Measurements from ENCODE around the gene MEX3D.
"Not testable (repeated sequence)": the region's sequence is repeated elsewhere in the genome, so short reads cannot be mapped to it uniquely, and the experiment has no call there.

MEX3D gene

GRCh38 chr19:1535699-1536098 lies 32.4 kb downstream of the MEX3D start:
- DNase-seq (ENCODE audit: low spot score), result not testable (repeated sequence)

GRCh38 chr19:1534972-1535371 lies 33.2 kb downstream of the MEX3D start:
- DNase-seq (ENCODE audit: low spot score), result no peak

GRCh38 chr19:1533510-1534150 lies 34.5 kb downstream of the MEX3D start:
- no peak for DNase-seq (ENCODE audit: low spot score)

GRCh38 chr19:1532003-1532402 lies 36.1 kb downstream of the MEX3D start:
- no peak for DNase-seq (ENCODE audit: low spot score)

- no peak for DNase-seq (ENCODE audit: low spot score)
Measured at GRCh38 chr19:1531587-1531986, 36.5 kb downstream of the MEX3D start.

- not testable (repeated sequence) for DNase-seq (ENCODE audit: low spot score)
Measured at GRCh38 chr19:1530856-1531255, 37.3 kb downstream of the MEX3D start.

- DNase-seq (ENCODE audit: low spot score), result no peak
Measured at GRCh38 chr19:1529430-1529816, 38.7 kb downstream of the MEX3D start.

GRCh38 chr19:1528596-1529429 lies 39.3 kb downstream of the MEX3D start:
- no peak for DNase-seq (ENCODE audit: low spot score)

GRCh38 chr19:1527650-1528309 lies 40.3 kb downstream of the MEX3D start:
- no peak for DNase-seq (ENCODE audit: low spot score)

- DNase-seq (ENCODE audit: low spot score), result no peak
Measured at GRCh38 chr19:1526979-1527649, 41.0 kb downstream of the MEX3D start.

- DNase-seq (ENCODE audit: low spot score), result no peak
Measured at GRCh38 chr19:1526066-1526778, 41.9 kb downstream of the MEX3D start.

GRCh38 chr19:1525343-1525742 lies 42.8 kb downstream of the MEX3D start:
- DNase-seq (ENCODE audit: low spot score), result no peak

GRCh38 chr19:1524972-1525325 lies 43.2 kb downstream of the MEX3D start:
- no peak for DNase-seq (ENCODE audit: low spot score)

GRCh38 chr19:1524287-1524971 lies 43.7 kb downstream of the MEX3D start:
- no peak for DNase-seq (ENCODE audit: low spot score)

- DNase-seq (ENCODE audit: low spot score), result no peak
Measured at GRCh38 chr19:1523412-1524286, 44.5 kb downstream of the MEX3D start, which contains the start of gene PLK5. PLK5 (plus strand) TSS chr19:1524077; CDS start chr19:1526997, 2,920 bp downstream.

- DNase-seq (ENCODE audit: low spot score), result no peak
Measured at GRCh38 chr19:1522838-1523237, 45.3 kb downstream of the MEX3D start.

- DNase-seq (ENCODE audit: low spot score), result no peak
Measured at GRCh38 chr19:1522061-1522460, 46.1 kb downstream of the MEX3D start.

- DNase-seq (ENCODE audit: low spot score), result no peak
Measured at GRCh38 chr19:1521636-1522035, 46.5 kb downstream of the MEX3D start.

GRCh38 chr19:1520203-1520780 lies 47.8 kb downstream of the MEX3D start:
- DNase-seq (ENCODE audit: low spot score), result no peak

GRCh38 chr19:1519802-1520201 lies 48.3 kb downstream of the MEX3D start:
- DNase-seq (ENCODE audit: low spot score), result not testable (repeated sequence)
